GM23338 (cell line): Measurements from ENCODE around the gene CENPS. TPM values are rescaled to one million over a fixed set of nuclear protein-coding genes. Genes with fewer than 3 reads are reported as not detected.

ENCODE experiments used
- ATAC-seq: fragments of 200-7000 bp; cut with Tn5 transposase; 3 replicates; pipeline ENCODE4 v1.9.1; 2020
- DNase-seq: peaks from one replicate; pipeline ENCODE4 v3.0.0-alpha.2; 2015; ENCODE audit warnings: low spot score
- H2AFZ ChIP-seq: fragments of 200-600 bp; sonication (generic); 2 replicates; pipeline ENCODE4 v1.8.0; 2016; ENCODE audit warnings: antibody characterized with exemption, mild to moderate bottlenecking, moderate library complexity
- H3F3A ChIP-seq: fragments of 200-600 bp; sonication (generic); replicated peaks from 2 replicates; pipeline ENCODE4 v1.8.0; 2017; ENCODE audit warnings: antibody characterized with exemption, mixed run types, low read depth
- H3K27ac ChIP-seq: fragments of 200-600 bp; sonication (generic); 2 replicates; pipeline ENCODE4 v1.6.1; 2016; ENCODE audit warnings: low read depth
- H3K27me3 ChIP-seq: fragments of 200-600 bp; sonication (generic); 2 replicates; pipeline ENCODE4 v1.8.0; 2016; ENCODE audit warnings: mild to moderate bottlenecking, mixed run types, moderate library complexity; ENCODE audit not compliant: insufficient read depth
- H3K36me3 ChIP-seq: fragments of 200-600 bp; sonication (generic); 2 replicates; pipeline ENCODE4 v1.8.0; 2016; ENCODE audit warnings: mild to moderate bottlenecking; ENCODE audit not compliant: insufficient read depth
- H3K4me1 ChIP-seq: fragments of 200-600 bp; sonication (generic); 2 replicates; pipeline ENCODE4 v1.8.0; 2016; ENCODE audit warnings: mild to moderate bottlenecking, moderate library complexity; ENCODE audit not compliant: insufficient read depth
- H3K4me2 ChIP-seq: fragments of 200-600 bp; sonication (generic); 2 replicates; pipeline ENCODE4 v1.7.1; 2017; ENCODE audit warnings: mixed run types
- H3K4me3 ChIP-seq: fragments of 200-600 bp; sonication (generic); 2 replicates; pipeline ENCODE4 v1.6.1; 2016; ENCODE audit warnings: mixed run types
- H3K79me2 ChIP-seq: fragments of 200-600 bp; sonication (generic); replicated peaks from 2 replicates; pipeline ENCODE4 v1.8.0; 2017; ENCODE audit warnings: mild to moderate bottlenecking; ENCODE audit not compliant: insufficient read depth
- H3K9me2 ChIP-seq: fragments of 200-600 bp; sonication (generic); 2 replicates; pipeline ENCODE4 v1.8.0; 2017; ENCODE audit not compliant: insufficient read depth
- H4K20me1 ChIP-seq: fragments of 200-600 bp; sonication (generic); replicated peaks from 2 replicates; pipeline ENCODE4 v1.8.0; 2017; ENCODE audit warnings: mild to moderate bottlenecking; ENCODE audit not compliant: insufficient read depth
- H3K27ac Mint-ChIP-seq: 2 replicates; pipeline ENCODE4 v1.8.0; 2020; ENCODE audit warnings: inconsistent platforms, mild to moderate bottlenecking, moderate library complexity, mixed read lengths
- H3K27me3 Mint-ChIP-seq: 3 replicates; pipeline ENCODE4 v1.8.0; 2022; ENCODE audit warnings: low read depth, mild to moderate bottlenecking, moderate library complexity, mixed read lengths, inconsistent platforms; ENCODE audit not compliant: insufficient read depth, poor library complexity
- H3K36me3 Mint-ChIP-seq: 3 replicates; pipeline ENCODE4 v1.8.0; 2021; ENCODE audit warnings: low read depth, mild to moderate bottlenecking, inconsistent platforms, moderate library complexity, mixed read lengths
- H3K4me1 Mint-ChIP-seq: 3 replicates; pipeline ENCODE4 v1.8.0; 2020; ENCODE audit warnings: mild to moderate bottlenecking, inconsistent platforms, mixed read lengths
- H3K4me3 Mint-ChIP-seq: 3 replicates; pipeline ENCODE4 v1.8.0; 2021; ENCODE audit warnings: moderate library complexity, mild to moderate bottlenecking, inconsistent platforms, mixed read lengths
- H3K9me3 Mint-ChIP-seq: 3 replicates; pipeline ENCODE4 v1.8.0; 2020; ENCODE audit warnings: moderate library complexity, mild to moderate bottlenecking, inconsistent platforms, mixed read lengths
- CREB1 ChIP-seq: fragments of 250-450 bp; sonication (Bioruptor Pico); IDR thresholded peaks from 2 replicates; pipeline ENCODE4 v1.5.0; 2020; ENCODE audit warnings: low read depth, mild to moderate bottlenecking, moderate library complexity
- CTCF ChIP-seq, 2 experiments: fragments of 200-600 bp in 1 of 2; sonication (generic) in 1 of 2; conservative IDR thresholded peaks; 2 replicates each; pipeline versions ENCODE4 v1.5.1 to v1.6.1; 2016 to 2017; ENCODE audit warnings: antibody characterized with exemption in 2 of 2, low read depth in 2 of 2, mild to moderate bottlenecking in 2 of 2, moderate library complexity in 1 of 2
- ETS1 ChIP-seq: IDR thresholded peaks from 2 replicates; pipeline ENCODE4 v1.6.1; 2016; ENCODE audit warnings: antibody characterized with exemption
- EZH2 ChIP-seq: fragments of 200-600 bp; sonication (generic); IDR thresholded peaks from one replicate; pipeline ENCODE4 v1.8.0; 2017; ENCODE audit warnings: antibody characterized with exemption, mild to moderate bottlenecking, low read depth; ENCODE audit not compliant: unreplicated experiment
- EZH2phosphoT487 ChIP-seq: fragments of 200-600 bp; sonication (generic); IDR thresholded peaks from one replicate; pipeline ENCODE4 v1.8.1; 2018; ENCODE audit warnings: antibody characterized with exemption; ENCODE audit not compliant: unreplicated experiment
- JUNB ChIP-seq: IDR thresholded peaks from one replicate; pipeline ENCODE4 v1.6.1; 2016; ENCODE audit warnings: antibody characterized with exemption; ENCODE audit not compliant: unreplicated experiment
- NANOG ChIP-seq: IDR thresholded peaks from 2 replicates; pipeline ENCODE4 v1.6.1; 2016; ENCODE audit warnings: antibody characterized with exemption, borderline replicate concordance
- POLR2AphosphoS5 ChIP-seq: IDR thresholded peaks from 2 replicates; pipeline ENCODE4 v1.6.1; 2016; ENCODE audit warnings: antibody characterized with exemption, low read depth
- REST ChIP-seq: IDR thresholded peaks from one replicate; pipeline ENCODE4 v1.6.1; 2018; ENCODE audit warnings: antibody characterized with exemption; ENCODE audit not compliant: unreplicated experiment
- STAT1 ChIP-seq: IDR thresholded peaks from one replicate; pipeline ENCODE4 v1.6.1; 2016; ENCODE audit warnings: antibody characterized with exemption; ENCODE audit not compliant: unreplicated experiment
- ZNF114 ChIP-seq: fragments of 250-450 bp; sonication (Bioruptor Pico); IDR thresholded peaks from 2 replicates; pipeline ENCODE4 v1.5.0; 2020; ENCODE audit warnings: mild to moderate bottlenecking, moderate library complexity
- ZNF331 ChIP-seq: fragments of 250-450 bp; sonication (Bioruptor Pico); IDR thresholded peaks from 2 replicates; pipeline ENCODE4 v1.5.0; 2020; ENCODE audit warnings: low read depth, mild to moderate bottlenecking, moderate library complexity
- polyA plus RNA-seq: library from polyadenylated mRNA; unstranded; fragments of >200 nt; fragmentation: Nextera tagmentation; extraction: Ambion mirVana; gene quantifications from 2 replicates; pipeline ENCODE4 v1.2.1, GENCODE V29; 2016
- total RNA-seq: library from RNA; depleted of rRNA; stranded (reverse); fragments of >200 nt; shearing (Covaris generic); gene quantifications from 2 replicates; pipeline ENCODE4 v1.2.3, GENCODE V29; 2014
- TF ChIP-seq, protein P1 (sequence below): fragments of 250-450 bp; sonication (Bioruptor Pico); IDR thresholded peaks from 2 replicates; pipeline ENCODE4 v1.5.0; 2020; ENCODE audit warnings: mild to moderate bottlenecking, moderate library complexity

The CENPS gene
- total and polyA plus RNA-seq, 2 experiments from 2014 or later = 4.7 to 31.3 TPM

DNA sequence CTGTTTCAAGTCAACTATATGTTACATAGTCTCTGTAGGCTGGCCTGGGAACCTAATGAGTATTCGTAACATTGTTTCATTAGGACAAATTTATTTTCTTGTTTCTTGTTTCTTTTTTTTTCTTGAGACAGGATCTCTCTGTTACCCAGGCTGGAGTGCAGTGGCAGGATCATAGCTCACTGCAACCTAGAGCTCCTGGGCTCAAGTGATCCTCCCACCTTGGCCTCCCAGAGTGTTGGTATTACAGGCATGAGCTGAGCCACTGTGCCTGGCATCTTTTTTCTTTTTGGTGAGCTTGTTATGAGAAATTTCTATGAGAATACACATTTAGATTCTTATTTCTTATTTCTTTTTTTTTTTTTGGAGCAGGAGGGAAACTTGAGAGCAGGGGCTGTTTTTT, 6.8 kb downstream of the CENPS start:
- Histone ChIP-seq H3K4me1 (no peaks in the 10 kb centered on the region), H3K27ac (peak overlapping the region; percentile 72), H3K4me2 (no peak overlapping the region), H2AFZ (no peak overlapping the region), H3K36me3 (no peaks in the 10 kb centered on the region), H3K27me3 (no peaks in the 10 kb centered on the region), H3K4me3 (no peak overlapping the region), H3K9me2 (no peaks in the 10 kb centered on the region), H4K20me1 (no peaks in the 10 kb centered on the region; the same call in 1 of the 2 replicates), H3F3A (no peaks in the 10 kb centered on the region), H3K79me2 (no peaks in the 10 kb centered on the region; the same call in 1 of the 2 replicates)
- ATAC-seq (no peak), DNase-seq (no peak)
- no peak overlapping the region for H3K27ac Mint-ChIP-seq
- no peak overlapping the region for H3K4me3 Mint-ChIP-seq
- peaks cover 4% of the 10 kb centered on the region; the same call in 2 of the 3 replicates for H3K36me3 Mint-ChIP-seq
- H3K9me3 Mint-ChIP-seq = no peaks in the 10 kb centered on the region
- peaks cover 3% of the 10 kb centered on the region for H3K27me3 Mint-ChIP-seq
- TF ChIP-seq JUNB = no peak
- no peak for TF ChIP-seq CREB1 (CRISPR knock-in tag)
- TF ChIP-seq POLR2AphosphoS5 = no peak
- TF ChIP-seq NANOG = no peak
- TF ChIP-seq ZNF114 = no peak
- TF ChIP-seq, protein P1, sequence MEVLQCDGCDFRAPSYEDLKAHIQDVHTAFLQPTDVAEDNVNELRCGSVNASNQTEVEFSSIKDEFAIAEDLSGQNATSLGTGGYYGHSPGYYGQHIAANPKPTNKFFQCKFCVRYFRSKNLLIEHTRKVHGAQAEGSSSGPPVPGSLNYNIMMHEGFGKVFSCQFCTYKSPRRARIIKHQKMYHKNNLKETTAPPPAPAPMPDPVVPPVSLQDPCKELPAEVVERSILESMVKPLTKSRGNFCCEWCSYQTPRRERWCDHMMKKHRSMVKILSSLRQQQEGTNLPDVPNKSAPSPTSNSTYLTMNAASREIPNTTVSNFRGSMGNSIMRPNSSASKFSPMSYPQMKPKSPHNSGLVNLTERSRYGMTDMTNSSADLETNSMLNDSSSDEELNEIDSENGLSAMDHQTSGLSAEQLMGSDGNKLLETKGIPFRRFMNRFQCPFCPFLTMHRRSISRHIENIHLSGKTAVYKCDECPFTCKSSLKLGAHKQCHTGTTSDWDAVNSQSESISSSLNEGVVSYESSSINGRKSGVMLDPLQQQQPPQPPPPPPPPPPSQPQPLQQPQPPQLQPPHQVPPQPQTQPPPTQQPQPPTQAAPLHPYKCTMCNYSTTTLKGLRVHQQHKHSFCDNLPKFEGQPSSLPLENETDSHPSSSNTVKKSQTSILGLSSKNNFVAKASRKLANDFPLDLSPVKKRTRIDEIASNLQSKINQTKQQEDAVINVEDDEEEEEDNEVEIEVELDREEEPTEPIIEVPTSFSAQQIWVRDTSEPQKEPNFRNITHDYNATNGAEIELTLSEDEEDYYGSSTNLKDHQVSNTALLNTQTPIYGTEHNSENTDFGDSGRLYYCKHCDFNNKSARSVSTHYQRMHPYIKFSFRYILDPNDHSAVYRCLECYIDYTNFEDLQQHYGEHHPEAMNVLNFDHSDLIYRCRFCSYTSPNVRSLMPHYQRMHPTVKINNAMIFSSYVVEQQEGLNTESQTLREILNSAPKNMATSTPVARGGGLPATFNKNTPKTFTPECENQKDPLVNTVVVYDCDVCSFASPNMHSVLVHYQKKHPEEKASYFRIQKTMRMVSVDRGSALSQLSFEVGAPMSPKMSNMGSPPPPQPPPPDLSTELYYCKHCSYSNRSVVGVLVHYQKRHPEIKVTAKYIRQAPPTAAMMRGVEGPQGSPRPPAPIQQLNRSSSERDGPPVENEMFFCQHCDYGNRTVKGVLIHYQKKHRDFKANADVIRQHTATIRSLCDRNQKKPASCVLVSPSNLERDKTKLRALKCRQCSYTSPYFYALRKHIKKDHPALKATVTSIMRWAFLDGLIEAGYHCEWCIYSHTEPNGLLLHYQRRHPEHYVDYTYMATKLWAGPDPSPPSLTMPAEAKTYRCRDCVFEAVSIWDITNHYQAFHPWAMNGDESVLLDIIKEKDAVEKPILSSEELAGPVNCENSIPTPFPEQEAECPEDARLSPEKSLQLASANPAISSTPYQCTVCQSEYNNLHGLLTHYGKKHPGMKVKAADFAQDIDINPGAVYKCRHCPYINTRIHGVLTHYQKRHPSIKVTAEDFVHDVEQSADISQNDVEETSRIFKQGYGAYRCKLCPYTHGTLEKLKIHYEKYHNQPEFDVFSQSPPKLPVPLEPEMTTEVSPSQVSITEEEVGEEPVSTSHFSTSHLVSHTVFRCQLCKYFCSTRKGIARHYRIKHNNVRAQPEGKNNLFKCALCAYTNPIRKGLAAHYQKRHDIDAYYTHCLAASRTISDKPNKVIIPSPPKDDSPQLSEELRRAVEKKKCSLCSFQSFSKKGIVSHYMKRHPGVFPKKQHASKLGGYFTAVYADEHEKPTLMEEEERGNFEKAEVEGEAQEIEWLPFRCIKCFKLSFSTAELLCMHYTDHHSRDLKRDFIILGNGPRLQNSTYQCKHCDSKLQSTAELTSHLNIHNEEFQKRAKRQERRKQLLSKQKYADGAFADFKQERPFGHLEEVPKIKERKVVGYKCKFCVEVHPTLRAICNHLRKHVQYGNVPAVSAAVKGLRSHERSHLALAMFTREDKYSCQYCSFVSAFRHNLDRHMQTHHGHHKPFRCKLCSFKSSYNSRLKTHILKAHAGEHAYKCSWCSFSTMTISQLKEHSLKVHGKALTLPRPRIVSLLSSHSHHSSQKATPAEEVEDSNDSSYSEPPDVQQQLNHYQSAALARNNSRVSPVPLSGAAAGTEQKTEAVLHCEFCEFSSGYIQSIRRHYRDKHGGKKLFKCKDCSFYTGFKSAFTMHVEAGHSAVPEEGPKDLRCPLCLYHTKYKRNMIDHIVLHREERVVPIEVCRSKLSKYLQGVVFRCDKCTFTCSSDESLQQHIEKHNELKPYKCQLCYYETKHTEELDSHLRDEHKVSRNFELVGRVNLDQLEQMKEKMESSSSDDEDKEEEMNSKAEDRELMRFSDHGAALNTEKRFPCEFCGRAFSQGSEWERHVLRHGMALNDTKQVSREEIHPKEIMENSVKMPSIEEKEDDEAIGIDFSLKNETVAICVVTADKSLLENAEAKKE (CRISPR knock-in tag) = no peak
- TF ChIP-seq CTCF (conservative IDR thresholded peaks at IDR 0.05; ENCODE audit: low read depth in 2 of 2) = no peak
- TF ChIP-seq ETS1 = no peak
- TF ChIP-seq REST = no peak
- no peak for TF ChIP-seq STAT1
- no peak for TF ChIP-seq EZH2phosphoT487
- TF ChIP-seq ZNF331 (CRISPR knock-in tag) = no peak
- no peak for TF ChIP-seq EZH2
- no peaks in the 10 kb centered on the region for H3K4me1 Mint-ChIP-seq
